MM.1S (cell line): Measurements from ENCODE around the gene RPSA.

Experiments
- DNase-seq: peaks from one replicate; pipeline ENCODE4 v3.0.0-alpha.2; 2015
- H2AFZ ChIP-seq: fragments of 300-600 bp; sonication (generic); 2 replicates; pipeline ENCODE4 v1.6.0; 2016; ENCODE audit warnings: antibody characterized with exemption, low read length
- H3F3A ChIP-seq: fragments of 300-600 bp; sonication (generic); 2 replicates; pipeline ENCODE4 v1.6.1; 2016; ENCODE audit warnings: mild to moderate bottlenecking, antibody characterized with exemption, low read length, moderate library complexity, mixed read lengths; ENCODE audit not compliant: insufficient read depth
- H3K27ac ChIP-seq: fragments of 300-600 bp; sonication (generic); 2 replicates; pipeline ENCODE4 v1.5.1; 2016; ENCODE audit warnings: mild to moderate bottlenecking, low read length
- H3K27me3 ChIP-seq: fragments of 300-600 bp; sonication (generic); replicated peaks from 2 replicates; pipeline ENCODE4 v1.6.0; 2016; ENCODE audit warnings: low read length; ENCODE audit not compliant: insufficient read depth
- H3K36me3 ChIP-seq: fragments of 300-600 bp; sonication (generic); replicated peaks from 2 replicates; pipeline ENCODE4 v1.6.1; 2016; ENCODE audit warnings: mild to moderate bottlenecking, low read length, mixed read lengths; ENCODE audit not compliant: insufficient read depth
- H3K4me1 ChIP-seq: fragments of 300-600 bp; sonication (generic); 2 replicates; pipeline ENCODE4 v1.6.1; 2016; ENCODE audit warnings: low read length, mixed read lengths
- H3K4me2 ChIP-seq: fragments of 300-600 bp; sonication (generic); 2 replicates; pipeline ENCODE4 v1.6.0; 2016; ENCODE audit warnings: low read depth, low read length
- H3K4me3 ChIP-seq: fragments of 300-600 bp; sonication (generic); 2 replicates; pipeline ENCODE4 v1.5.1; 2016; ENCODE audit warnings: low read length, mixed read lengths
- H3K79me2 ChIP-seq: fragments of 300-600 bp; sonication (generic); 2 replicates; pipeline ENCODE4 v1.6.1; 2016; ENCODE audit warnings: mixed run types, low read length, mixed read lengths
- H3K9ac ChIP-seq: fragments of 300-600 bp; sonication (generic); 2 replicates; pipeline ENCODE4 v1.6.1; 2016; ENCODE audit warnings: low read length, mixed read lengths
- H3K9me2 ChIP-seq: fragments of 300-600 bp; sonication (generic); replicated peaks from 2 replicates; pipeline ENCODE4 v1.6.1; 2016; ENCODE audit warnings: mild to moderate bottlenecking, low read length, mixed read lengths; ENCODE audit not compliant: insufficient read depth
- H3K9me3 ChIP-seq: fragments of 300-600 bp; sonication (generic); replicated peaks from 2 replicates; pipeline ENCODE4 v1.6.1; 2016; ENCODE audit warnings: mild to moderate bottlenecking, low read length, mixed read lengths; ENCODE audit not compliant: insufficient read depth
- H4K20me1 ChIP-seq: fragments of 300-600 bp; sonication (generic); 2 replicates; pipeline ENCODE4 v1.6.1; 2016; ENCODE audit warnings: mild to moderate bottlenecking, low read length, moderate library complexity, mixed read lengths; ENCODE audit not compliant: insufficient read depth
- EZH2 ChIP-seq: fragments of 300-600 bp; sonication (generic); optimal IDR thresholded peaks from 2 replicates; pipeline ENCODE3; 2017; ENCODE audit warnings: low read depth, mild to moderate bottlenecking, antibody characterized with exemption, low read length, mixed read lengths
- EZH2phosphoT487 ChIP-seq: fragments of 300-600 bp; sonication (generic); IDR thresholded peaks from 2 replicates; pipeline ENCODE4 v1.6.1; 2018; ENCODE audit warnings: antibody characterized with exemption, low read length
- TF ChIP-seq, protein P1 (sequence below): fragments of 300-600 bp; sonication (generic); IDR thresholded peaks from 2 replicates; pipeline ENCODE4 v1.5.1; 2016; ENCODE audit warnings: antibody characterized with exemption, low read length, mixed read lengths

RPSA gene

DNA sequence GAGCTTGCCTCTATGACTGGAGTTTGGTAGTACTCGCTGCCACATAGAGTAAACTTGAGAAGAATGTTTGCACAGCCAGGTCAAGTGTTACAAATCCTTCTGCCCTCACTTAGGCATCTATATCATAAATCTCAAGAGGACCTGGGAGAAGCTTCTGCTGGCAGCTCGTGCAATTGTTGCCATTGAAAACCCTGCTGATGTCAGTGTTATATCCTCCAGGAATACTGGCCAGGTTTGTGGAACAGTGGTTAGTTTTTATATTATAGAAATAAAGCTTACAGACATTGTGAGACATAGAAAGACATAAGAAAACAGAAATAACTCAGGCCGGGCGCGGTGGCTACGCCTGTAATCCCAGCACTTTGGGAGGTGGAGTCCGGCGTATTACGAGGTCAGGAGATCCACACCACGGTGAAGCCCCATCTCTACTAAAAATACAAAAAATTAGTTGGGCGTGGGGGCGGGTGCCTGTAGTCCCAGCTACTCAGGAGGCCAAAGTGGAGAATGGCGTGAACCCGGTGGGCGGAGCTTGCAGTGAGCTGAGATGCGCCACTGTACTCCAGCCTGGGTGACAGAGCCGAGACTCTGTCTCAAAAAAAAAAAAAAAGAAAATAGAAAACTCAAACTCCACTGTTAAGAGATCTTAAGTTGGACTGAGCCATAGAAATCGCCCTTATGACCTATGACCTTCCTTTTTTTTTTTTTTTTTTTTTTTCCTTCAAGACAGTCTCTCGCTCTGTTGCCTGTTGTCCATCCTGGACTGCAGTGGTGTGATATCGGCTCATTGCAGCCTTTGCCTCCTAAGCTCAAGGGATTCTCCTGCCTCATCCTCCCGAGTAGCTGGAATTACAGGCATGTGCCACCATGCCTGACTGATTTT, 2.2 kb downstream of the RPSA start:
- Histone ChIP-seq H3K27ac (no peak overlapping the region), H3K79me2 (peaks cover 45% of the 10 kb centered on the region)

DNA sequence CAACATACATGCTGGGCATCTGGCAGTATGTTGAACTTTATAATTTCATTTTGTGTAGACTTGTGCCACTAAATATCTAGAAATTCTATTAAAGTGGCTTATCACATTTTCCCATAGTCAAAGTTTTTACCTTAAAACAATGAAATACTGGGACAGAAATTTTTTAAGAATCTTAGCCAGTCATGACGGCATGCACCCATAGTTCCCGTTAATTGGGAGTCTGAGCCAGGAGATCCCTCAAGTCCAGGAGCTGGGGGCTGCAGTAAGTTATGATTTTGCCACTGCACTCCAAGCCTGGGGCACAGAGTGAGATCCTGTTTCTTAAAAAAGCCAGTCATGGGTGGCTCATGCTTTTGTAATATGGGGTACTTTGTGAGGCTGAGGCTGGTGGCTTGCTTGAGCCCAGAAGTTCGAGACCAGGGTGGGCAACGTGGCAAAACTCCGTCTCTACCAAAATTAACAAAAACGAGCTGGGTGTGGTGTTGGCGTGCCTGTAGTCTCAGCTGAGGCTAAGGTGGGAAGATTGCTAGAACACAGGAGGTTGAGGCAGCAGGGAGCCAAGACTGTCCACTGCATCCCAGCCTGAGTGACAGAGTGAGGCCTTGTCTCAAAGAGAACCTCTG, 3.1 kb downstream of the RPSA start:
- H3K4me2 ChIP-seq: peak overlapping the region; percentile 23; the same call in 1 of the 2 replicates
- no peaks in the 10 kb centered on the region for H3K9me2 ChIP-seq
- H3F3A ChIP-seq: peaks cover 70% of the 10 kb centered on the region
- TF ChIP-seq, protein P1, sequence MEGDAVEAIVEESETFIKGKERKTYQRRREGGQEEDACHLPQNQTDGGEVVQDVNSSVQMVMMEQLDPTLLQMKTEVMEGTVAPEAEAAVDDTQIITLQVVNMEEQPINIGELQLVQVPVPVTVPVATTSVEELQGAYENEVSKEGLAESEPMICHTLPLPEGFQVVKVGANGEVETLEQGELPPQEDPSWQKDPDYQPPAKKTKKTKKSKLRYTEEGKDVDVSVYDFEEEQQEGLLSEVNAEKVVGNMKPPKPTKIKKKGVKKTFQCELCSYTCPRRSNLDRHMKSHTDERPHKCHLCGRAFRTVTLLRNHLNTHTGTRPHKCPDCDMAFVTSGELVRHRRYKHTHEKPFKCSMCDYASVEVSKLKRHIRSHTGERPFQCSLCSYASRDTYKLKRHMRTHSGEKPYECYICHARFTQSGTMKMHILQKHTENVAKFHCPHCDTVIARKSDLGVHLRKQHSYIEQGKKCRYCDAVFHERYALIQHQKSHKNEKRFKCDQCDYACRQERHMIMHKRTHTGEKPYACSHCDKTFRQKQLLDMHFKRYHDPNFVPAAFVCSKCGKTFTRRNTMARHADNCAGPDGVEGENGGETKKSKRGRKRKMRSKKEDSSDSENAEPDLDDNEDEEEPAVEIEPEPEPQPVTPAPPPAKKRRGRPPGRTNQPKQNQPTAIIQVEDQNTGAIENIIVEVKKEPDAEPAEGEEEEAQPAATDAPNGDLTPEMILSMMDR: no peak
- no peak for TF ChIP-seq EZH2phosphoT487
- TF ChIP-seq EZH2: no peak
- no peak overlapping the region for H3K4me3 ChIP-seq
- peaks cover 45% of the 10 kb centered on the region for H3K79me2 ChIP-seq
- H3K9ac ChIP-seq: no peak overlapping the region; the same call in 1 of the 2 replicates
- peaks cover 9% of the 10 kb centered on the region for H3K4me1 ChIP-seq
- H3K27ac ChIP-seq: no peak overlapping the region
- H3K9me3 ChIP-seq: no peaks in the 10 kb centered on the region
- no peak for DNase-seq
- no peak overlapping the region for H2AFZ ChIP-seq
- no peaks in the 10 kb centered on the region for H3K27me3 ChIP-seq
- peaks cover 32% of the 10 kb centered on the region for H3K36me3 ChIP-seq
- H4K20me1 ChIP-seq: peaks cover 38% of the 10 kb centered on the region

More for the DNA sequence above, 2.2 kb downstream of the RPSA start:
- H3K36me3 ChIP-seq: peaks cover 32% of the 10 kb centered on the region
- H3K4me2 ChIP-seq: peak overlapping the region; percentile 85
- peaks cover 36% of the 10 kb centered on the region for H4K20me1 ChIP-seq
- H3K4me1 ChIP-seq: peaks cover 9% of the 10 kb centered on the region
- peaks cover 61% of the 10 kb centered on the region for H3F3A ChIP-seq
- TF ChIP-seq EZH2phosphoT487: no peak
- no peaks in the 10 kb centered on the region for H3K9me2 ChIP-seq
- H2AFZ ChIP-seq: no peak overlapping the region
- DNase-seq: no peak
- no peaks in the 10 kb centered on the region for H3K9me3 ChIP-seq
- H3K4me3 ChIP-seq: no peak overlapping the region
- H3K9ac ChIP-seq: peak overlapping the region; percentile 94; the same call in 1 of the 2 replicates
- no peaks in the 10 kb centered on the region for H3K27me3 ChIP-seq

DNA sequence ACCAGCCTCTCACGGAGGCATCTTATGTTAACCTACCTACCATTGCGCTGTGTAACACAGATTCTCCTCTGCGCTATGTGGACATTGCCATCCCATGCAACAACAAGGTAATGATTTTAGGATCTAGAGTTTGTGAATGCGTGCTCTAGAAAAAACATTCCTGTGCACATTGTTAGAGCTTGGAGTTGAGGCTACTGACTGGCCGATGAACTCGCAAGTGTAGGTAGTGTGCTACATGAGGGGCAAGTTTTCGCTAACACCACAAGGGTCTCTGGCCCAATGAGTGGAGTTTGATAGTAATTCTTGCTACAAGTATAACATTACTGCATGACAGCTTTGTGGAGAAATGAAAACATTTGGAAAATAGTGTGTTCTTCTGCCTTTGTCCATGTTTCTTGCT, 4.4 kb downstream of the RPSA start:
- Histone ChIP-seq H3K4me2 (no peak overlapping the region), H3K36me3 (peaks cover 32% of the 10 kb centered on the region), H3K27ac (no peak overlapping the region), H3K9me2 (no peaks in the 10 kb centered on the region), H2AFZ (no peak overlapping the region), H3K4me3 (no peak overlapping the region), H3K9ac (no peak overlapping the region), H3K4me1 (peaks cover 9% of the 10 kb centered on the region), H3K9me3 (no peaks in the 10 kb centered on the region), H3K27me3 (no peaks in the 10 kb centered on the region), H3K79me2 (peaks cover 45% of the 10 kb centered on the region), H4K20me1 (peaks cover 38% of the 10 kb centered on the region), H3F3A (peaks cover 75% of the 10 kb centered on the region)
- DNase-seq: no peak
- TF ChIP-seq EZH2phosphoT487 (no peak), EZH2 (no peak)
- TF ChIP-seq, protein P1: no peak
